Measurements from ENCODE around the gene PLET1. TPM values are rescaled to one million over a fixed set of nuclear protein-coding genes. Genes with fewer than 3 reads are reported as not detected.

Gene PLET1
- not detected for total RNA-seq
- long read RNA-seq: 0 reads

GRCh38 chr11:112260490-112260889, at the start of gene PLET1:
TSS of gene PLET1 (minus strand) at chr11:112260860. CDS start at chr11:112260589, 271 bp downstream.
- no peaks in the 10 kb centered on the region for H3K4me1 ChIP-seq
- H3K4me3 ChIP-seq: no peak within 1 kb of the TSS
- H3K27me3 ChIP-seq (ENCODE audit: low read depth): no peaks in the 10 kb centered on the region
- intact Hi-C loops (cut with micrococcal nuclease): no loop called here
- no peaks in the 10 kb centered on the region for H3K36me3 ChIP-seq
- no peak within 1 kb of the TSS for H3K27ac ChIP-seq (replicated peaks)
- H3K9me3 ChIP-seq (replicated peaks): no peaks in the 10 kb centered on the region
- no peak for DNase-seq
- TF ChIP-seq, protein P1, sequence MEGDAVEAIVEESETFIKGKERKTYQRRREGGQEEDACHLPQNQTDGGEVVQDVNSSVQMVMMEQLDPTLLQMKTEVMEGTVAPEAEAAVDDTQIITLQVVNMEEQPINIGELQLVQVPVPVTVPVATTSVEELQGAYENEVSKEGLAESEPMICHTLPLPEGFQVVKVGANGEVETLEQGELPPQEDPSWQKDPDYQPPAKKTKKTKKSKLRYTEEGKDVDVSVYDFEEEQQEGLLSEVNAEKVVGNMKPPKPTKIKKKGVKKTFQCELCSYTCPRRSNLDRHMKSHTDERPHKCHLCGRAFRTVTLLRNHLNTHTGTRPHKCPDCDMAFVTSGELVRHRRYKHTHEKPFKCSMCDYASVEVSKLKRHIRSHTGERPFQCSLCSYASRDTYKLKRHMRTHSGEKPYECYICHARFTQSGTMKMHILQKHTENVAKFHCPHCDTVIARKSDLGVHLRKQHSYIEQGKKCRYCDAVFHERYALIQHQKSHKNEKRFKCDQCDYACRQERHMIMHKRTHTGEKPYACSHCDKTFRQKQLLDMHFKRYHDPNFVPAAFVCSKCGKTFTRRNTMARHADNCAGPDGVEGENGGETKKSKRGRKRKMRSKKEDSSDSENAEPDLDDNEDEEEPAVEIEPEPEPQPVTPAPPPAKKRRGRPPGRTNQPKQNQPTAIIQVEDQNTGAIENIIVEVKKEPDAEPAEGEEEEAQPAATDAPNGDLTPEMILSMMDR (IDR thresholded peaks at IDR 0.05; ENCODE audit: borderline replicate concordance): no peak

DNA sequence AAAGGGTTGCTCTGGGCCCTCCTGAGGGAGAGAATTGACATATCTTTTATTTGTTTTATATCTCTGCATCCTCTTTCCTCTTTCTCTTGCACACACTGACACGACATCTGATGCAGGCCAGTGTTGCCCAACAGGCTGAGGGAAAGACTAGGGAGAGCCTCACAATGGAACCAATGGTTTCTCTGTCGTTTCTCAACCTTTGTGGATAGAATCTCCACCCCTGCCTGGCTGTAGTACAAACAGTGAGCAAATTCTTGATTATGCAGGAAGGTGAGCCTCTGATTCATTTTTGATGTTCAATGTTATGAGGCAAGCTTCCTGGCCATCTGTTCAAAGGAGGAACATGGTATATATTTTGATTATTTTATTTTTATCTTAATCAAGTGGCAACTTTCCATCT, 49.8 kb upstream of the PLET1 start:
- Histone ChIP-seq H3K4me1 (peaks cover 3% of the 10 kb centered on the region), H3K27ac (replicated peaks) (no peak overlapping the region), H3K27me3 (ENCODE audit: low read depth) (no peaks in the 10 kb centered on the region), H3K36me3 (no peaks in the 10 kb centered on the region), H3K9me3 (replicated peaks) (peaks cover 5% of the 10 kb centered on the region), H3K4me3 (no peak overlapping the region)
- intact Hi-C loops (cut with micrococcal nuclease): no loop called here
- DNase-seq: no peak
- TF ChIP-seq, protein P1 (IDR thresholded peaks at IDR 0.05; ENCODE audit: borderline replicate concordance): no peak

GRCh38 chr11:112308651-112309050, 48.0 kb upstream of the PLET1 start:
- H3K9me3 ChIP-seq (replicated peaks): peaks cover 5% of the 10 kb centered on the region
- no peak overlapping the region for H3K4me3 ChIP-seq
- TF ChIP-seq, protein P1 (IDR thresholded peaks at IDR 0.05; ENCODE audit: borderline replicate concordance): no peak
- intact Hi-C loops (cut with micrococcal nuclease): no loop called here
- no peak for DNase-seq
- no peaks in the 10 kb centered on the region for H3K36me3 ChIP-seq
- peaks cover 3% of the 10 kb centered on the region for H3K4me1 ChIP-seq
- H3K27me3 ChIP-seq (ENCODE audit: low read depth): no peaks in the 10 kb centered on the region
- no peak overlapping the region for H3K27ac ChIP-seq (replicated peaks)

- intact Hi-C loops (cut with micrococcal nuclease): no loop called here
- TF ChIP-seq, protein P1 (IDR thresholded peaks at IDR 0.05; ENCODE audit: borderline replicate concordance): no peak
- no peak for DNase-seq
- no peaks in the 10 kb centered on the region for H3K36me3 ChIP-seq
- no peak overlapping the region for H3K4me3 ChIP-seq
- no peaks in the 10 kb centered on the region for H3K27me3 ChIP-seq (ENCODE audit: low read depth)
- H3K27ac ChIP-seq (replicated peaks): no peak overlapping the region
- H3K9me3 ChIP-seq (replicated peaks): peaks cover 5% of the 10 kb centered on the region
- H3K4me1 ChIP-seq: peaks cover 13% of the 10 kb centered on the region
These were observed 47.0 kb upstream of the PLET1 start for GRCh38 chr11:112307616-112308015.

- DNase-seq: no peak
- H3K9me3 ChIP-seq (replicated peaks): peaks cover 5% of the 10 kb centered on the region
- peaks cover 25% of the 10 kb centered on the region for H3K4me1 ChIP-seq
- H3K27me3 ChIP-seq (ENCODE audit: low read depth): no peaks in the 10 kb centered on the region
- H3K4me3 ChIP-seq: no peak overlapping the region
- no peaks in the 10 kb centered on the region for H3K36me3 ChIP-seq
- TF ChIP-seq, protein P1 (IDR thresholded peaks at IDR 0.05; ENCODE audit: borderline replicate concordance): no peak
- intact Hi-C loops (cut with micrococcal nuclease): no loop called here
- H3K27ac ChIP-seq (replicated peaks): no peak overlapping the region
These were observed 45.6 kb upstream of the PLET1 start for GRCh38 chr11:112306230-112306629.

- intact Hi-C loops (cut with micrococcal nuclease): no loop called here
- TF ChIP-seq, protein P1 (IDR thresholded peaks at IDR 0.05; ENCODE audit: borderline replicate concordance): no peak
- Histone ChIP-seq H3K36me3 (no peaks in the 10 kb centered on the region), H3K4me3 (no peak overlapping the region), H3K9me3 (replicated peaks) (peaks cover 5% of the 10 kb centered on the region), H3K27ac (replicated peaks) (no peak overlapping the region), H3K4me1 (peaks cover 34% of the 10 kb centered on the region), H3K27me3 (ENCODE audit: low read depth) (no peaks in the 10 kb centered on the region)
- DNase-seq: no peak
These were observed 44.3 kb upstream of the PLET1 start for GRCh38 chr11:112304914-112305313.

Data from left ventricle myocardium inferior (tissue), 1 donor.